Epithelial cell of alveolus of lung (primary cell): Measurements from ENCODE around the gene RAB18. TPM values are rescaled to one million over a fixed set of nuclear protein-coding genes. Genes with fewer than 3 reads are reported as not detected.

Source experiments
- total RNA-seq: library from RNA; depleted of rRNA; stranded (reverse); fragments of >200 nt; gene quantifications from 2 replicates; pipeline ENCODE4 v1.2.1, GENCODE V29; 2015

The RAB18 gene
- total RNA-seq, result 29.1 and 39.4 TPM in 2 replicates

DNA sequence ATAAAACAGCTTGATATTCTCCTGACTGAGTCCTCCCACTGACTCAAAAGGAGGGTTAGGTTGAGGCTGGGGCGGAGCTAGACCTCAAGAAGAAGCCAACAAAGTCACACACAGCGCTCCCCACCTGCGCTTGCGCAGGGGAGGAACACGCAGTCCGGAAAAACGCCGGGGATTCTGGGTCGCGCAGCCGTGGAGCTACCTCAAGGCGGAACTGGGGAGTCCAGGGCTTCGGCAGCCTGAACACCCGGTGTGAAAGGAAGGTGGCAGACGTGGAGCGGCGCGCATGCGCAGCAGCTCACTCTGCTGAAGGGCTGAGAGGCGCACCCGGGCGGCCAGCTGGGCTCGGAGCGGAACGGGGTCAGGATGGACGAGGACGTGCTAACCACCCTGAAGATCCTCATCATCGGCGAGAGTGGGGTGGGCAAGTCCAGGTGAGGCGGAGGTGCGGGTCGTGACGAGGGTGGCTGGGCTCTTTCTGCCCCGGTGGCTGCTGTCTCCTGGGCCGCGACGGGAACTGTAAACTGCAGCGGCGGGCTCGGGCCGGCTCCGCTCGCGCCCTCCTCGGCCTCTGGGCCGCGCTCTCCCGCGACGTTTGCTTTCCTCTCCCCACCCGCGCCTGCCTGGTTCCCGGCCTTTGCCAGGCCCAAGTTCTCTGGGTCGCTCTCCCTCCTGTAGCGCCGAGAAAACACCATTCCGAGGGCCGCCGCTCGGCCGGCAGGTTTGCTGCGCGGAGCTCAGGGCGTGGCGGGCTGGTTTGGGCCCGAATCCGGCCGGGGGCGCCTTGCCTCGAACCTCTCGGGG lies at the start of gene RAB18:
RAB18 (plus strand) TSS at position 298 of the 801 bp plus-strand sequence; CDS start at position 364, 66 bp downstream.

Other genes with a start within 250 kb of the RAB18 start
- 0.08 and 0.26 TPM in 2 replicates for gene MKX, start 241.5 kb downstream of the RAB18 start, total RNA-seq